Neuron (in vitro differentiated cells): ENCODE measurements around the gene NEDD4L.

ENCODE experiments used
- H2AFZ ChIP-seq: one replicate; pipeline ENCODE4 v1.6.1; 2013; ENCODE audit warnings: low read depth, mild to moderate bottlenecking, inconsistent platforms, low read length, moderate library complexity
- H3K27me3 ChIP-seq: one replicate; pipeline ENCODE4 v1.6.1; 2013; ENCODE audit warnings: low read length; ENCODE audit not compliant: insufficient read depth
- H3K36me3 ChIP-seq: one replicate; pipeline ENCODE4 v1.6.1; 2013; ENCODE audit warnings: low read length; ENCODE audit not compliant: insufficient read depth
- H3K4me1 ChIP-seq: one replicate; pipeline ENCODE4 v1.6.1; 2013; ENCODE audit warnings: low read length; ENCODE audit not compliant: insufficient read depth
- H3K4me3 ChIP-seq: 2 replicates; pipeline ENCODE4 v1.5.1; 2013; ENCODE audit warnings: mild to moderate bottlenecking, low read length, moderate library complexity
- H3K9me3 ChIP-seq: one replicate; pipeline ENCODE4 v1.6.1; 2013; ENCODE audit warnings: low read length

The NEDD4L gene

GRCh38 chr18:58350526-58350925, 306.5 kb downstream of the NEDD4L start:
- no peaks in the 10 kb centered on the region for H3K9me3 ChIP-seq
- H3K4me3 ChIP-seq, result no peak overlapping the region
- H3K4me1 ChIP-seq, result peaks cover 8% of the 10 kb centered on the region

GRCh38 chr18:58351776-58352175, 307.8 kb downstream of the NEDD4L start:
- no peaks in the 10 kb centered on the region for H3K9me3 ChIP-seq
- H3K4me1 ChIP-seq, result peaks cover 2% of the 10 kb centered on the region
- no peak overlapping the region for H3K4me3 ChIP-seq
- H2AFZ ChIP-seq, result no peak overlapping the region
- H3K36me3 ChIP-seq, result peaks cover 22% of the 10 kb centered on the region
- H3K27me3 ChIP-seq, result no peaks in the 10 kb centered on the region

More at GRCh38 chr18:58350526-58350925, 306.5 kb downstream of the NEDD4L start:
- H2AFZ ChIP-seq, result no peak overlapping the region
- no peaks in the 10 kb centered on the region for H3K27me3 ChIP-seq
- peaks cover 22% of the 10 kb centered on the region for H3K36me3 ChIP-seq

GRCh38 chr18:58353581-58353980, 309.6 kb downstream of the NEDD4L start:
- Histone ChIP-seq H3K27me3 (no peaks in the 10 kb centered on the region), H3K4me1 (no peaks in the 10 kb centered on the region), H2AFZ (no peak overlapping the region), H3K9me3 (no peaks in the 10 kb centered on the region), H3K4me3 (no peak overlapping the region), H3K36me3 (peaks cover 24% of the 10 kb centered on the region)

GRCh38 chr18:58354051-58354450, 310.0 kb downstream of the NEDD4L start:
- Histone ChIP-seq H3K4me3 (no peak overlapping the region), H3K27me3 (no peaks in the 10 kb centered on the region), H3K9me3 (no peaks in the 10 kb centered on the region), H2AFZ (no peak overlapping the region), H3K4me1 (peaks cover 3% of the 10 kb centered on the region), H3K36me3 (peaks cover 24% of the 10 kb centered on the region)

- Histone ChIP-seq H3K27me3 (no peaks in the 10 kb centered on the region), H3K4me3 (no peak overlapping the region), H2AFZ (no peak overlapping the region), H3K36me3 (peaks cover 24% of the 10 kb centered on the region), H3K4me1 (peaks cover 5% of the 10 kb centered on the region), H3K9me3 (no peaks in the 10 kb centered on the region)
Measured at GRCh38 chr18:58354791-58355190, 310.8 kb downstream of the NEDD4L start.

GRCh38 chr18:58355243-58355642, 311.2 kb downstream of the NEDD4L start:
- no peak overlapping the region for H3K4me3 ChIP-seq
- H3K9me3 ChIP-seq, result no peaks in the 10 kb centered on the region
- H2AFZ ChIP-seq, result no peak overlapping the region
- no peaks in the 10 kb centered on the region for H3K27me3 ChIP-seq
- H3K36me3 ChIP-seq, result peaks cover 24% of the 10 kb centered on the region
- H3K4me1 ChIP-seq, result peaks cover 5% of the 10 kb centered on the region

GRCh38 chr18:58359218-58359617, 315.2 kb downstream of the NEDD4L start:
- Histone ChIP-seq H3K27me3 (no peaks in the 10 kb centered on the region), H2AFZ (no peak overlapping the region), H3K4me3 (no peak overlapping the region), H3K4me1 (peaks cover 5% of the 10 kb centered on the region), H3K9me3 (no peaks in the 10 kb centered on the region), H3K36me3 (peaks cover 2% of the 10 kb centered on the region)

- Histone ChIP-seq H3K27me3 (no peaks in the 10 kb centered on the region), H3K9me3 (no peaks in the 10 kb centered on the region), H3K4me1 (peaks cover 5% of the 10 kb centered on the region), H2AFZ (no peak overlapping the region), H3K36me3 (peaks cover 2% of the 10 kb centered on the region), H3K4me3 (no peak overlapping the region)
Measured at GRCh38 chr18:58359620-58360019, 315.6 kb downstream of the NEDD4L start.

- no peaks in the 10 kb centered on the region for H3K9me3 ChIP-seq
- H3K36me3 ChIP-seq, result peaks cover 2% of the 10 kb centered on the region
- no peak overlapping the region for H2AFZ ChIP-seq
- no peak overlapping the region for H3K4me3 ChIP-seq
- no peaks in the 10 kb centered on the region for H3K27me3 ChIP-seq
- H3K4me1 ChIP-seq, result peaks cover 9% of the 10 kb centered on the region
Measured at GRCh38 chr18:58360324-58360723, 316.3 kb downstream of the NEDD4L start.

GRCh38 chr18:58361212-58361611, 317.2 kb downstream of the NEDD4L start:
- Histone ChIP-seq H3K9me3 (no peaks in the 10 kb centered on the region), H3K36me3 (peaks cover 6% of the 10 kb centered on the region), H2AFZ (no peak overlapping the region), H3K27me3 (no peaks in the 10 kb centered on the region), H3K4me3 (no peak overlapping the region), H3K4me1 (peaks cover 9% of the 10 kb centered on the region)

GRCh38 chr18:58362027-58362575, 318.1 kb downstream of the NEDD4L start:
- Histone ChIP-seq H3K36me3 (peaks cover 9% of the 10 kb centered on the region), H2AFZ (no peak overlapping the region), H3K9me3 (no peaks in the 10 kb centered on the region), H3K4me3 (no peak overlapping the region), H3K4me1 (peaks cover 9% of the 10 kb centered on the region), H3K27me3 (no peaks in the 10 kb centered on the region)

- no peak overlapping the region for H2AFZ ChIP-seq
- H3K27me3 ChIP-seq, result no peaks in the 10 kb centered on the region
- no peak overlapping the region for H3K4me3 ChIP-seq
- peaks cover 9% of the 10 kb centered on the region for H3K4me1 ChIP-seq
- H3K36me3 ChIP-seq, result peaks cover 12% of the 10 kb centered on the region
- H3K9me3 ChIP-seq, result no peaks in the 10 kb centered on the region
Measured at GRCh38 chr18:58362829-58363271, 318.8 kb downstream of the NEDD4L start.

- H3K4me3 ChIP-seq, result no peak overlapping the region
- H3K36me3 ChIP-seq, result peaks cover 15% of the 10 kb centered on the region
- no peaks in the 10 kb centered on the region for H3K9me3 ChIP-seq
- H3K27me3 ChIP-seq, result no peaks in the 10 kb centered on the region
- no peak overlapping the region for H2AFZ ChIP-seq
- peaks cover 7% of the 10 kb centered on the region for H3K4me1 ChIP-seq
Measured at GRCh38 chr18:58363767-58364540, 319.9 kb downstream of the NEDD4L start.
